NT2/D1 (cell line): Measurements from ENCODE around the gene IL17B.

Experiments used
- SUZ12 ChIP-seq: IDR thresholded peaks from 2 replicates; pipeline ENCODE4 v1.6.1; 2011; ENCODE audit not compliant: insufficient read length, insufficient read depth; ENCODE audit errors: extremely low read depth
- YY1 ChIP-seq: IDR thresholded peaks from 2 replicates; pipeline ENCODE4 v1.6.1; 2011; ENCODE audit not compliant: insufficient read length, insufficient read depth

DNA sequence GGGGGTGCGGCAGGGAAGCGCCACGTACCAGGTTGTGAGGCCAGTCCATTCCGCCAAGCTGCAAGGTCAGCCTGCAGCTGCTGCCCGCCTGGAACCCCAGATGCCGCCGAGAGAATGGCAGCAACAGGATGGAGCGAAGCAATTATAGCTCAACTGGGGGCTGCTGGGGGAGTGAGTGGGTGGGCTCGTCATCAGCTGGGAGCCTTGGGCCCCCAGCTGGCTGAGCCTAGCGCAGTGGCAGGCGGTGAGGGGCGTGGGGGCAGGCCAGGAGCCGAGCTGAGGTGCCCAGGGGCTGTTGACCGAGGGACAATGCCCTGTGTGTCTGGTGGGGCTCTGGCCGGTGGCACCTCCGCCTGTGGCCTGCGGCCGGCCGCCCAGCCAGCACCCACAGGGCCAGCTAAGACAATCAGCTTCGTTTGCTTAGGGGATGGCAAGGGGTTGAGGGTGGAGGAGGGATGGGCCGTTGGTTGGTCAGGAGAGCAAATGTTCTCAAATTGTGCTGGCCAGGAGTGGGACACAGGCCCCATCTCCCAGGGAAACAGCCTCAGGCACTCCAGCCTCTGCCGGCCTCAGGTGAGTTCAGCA is at the start of gene IL17B:
- TF ChIP-seq YY1 (no peak), SUZ12 (no peak)
